H9 (cell line): ENCODE data around the gene MUC22. TPM values are rescaled to one million over a fixed set of nuclear protein-coding genes. Genes with fewer than 3 reads are reported as not detected.

ENCODE experiments used
- DNase-seq: peaks from one replicate; pipeline ENCODE4 v3.0.0-alpha.2; 2017
- H2AFZ ChIP-seq: one replicate; pipeline ENCODE4 v1.6.1; 2013; ENCODE audit warnings: mild to moderate bottlenecking, low read length, control low read depth, moderate library complexity
- H2AK5ac ChIP-seq: 2 replicates; pipeline ENCODE4 v1.6.1; 2013; ENCODE audit warnings: low read length, control low read depth, mixed read lengths; ENCODE audit not compliant: insufficient read length
- H2BK120ac ChIP-seq: one replicate; pipeline ENCODE4 v1.6.1; 2013; ENCODE audit warnings: low read depth, mild to moderate bottlenecking, low read length, control low read depth, inconsistent platforms; ENCODE audit not compliant: poor library complexity, severe bottlenecking
- H2BK12ac ChIP-seq: 2 replicates; pipeline ENCODE4 v1.6.1; 2013; ENCODE audit warnings: low read length, control low read depth, mixed read lengths, low read depth; ENCODE audit not compliant: insufficient read length
- H2BK15ac ChIP-seq: 2 replicates; pipeline ENCODE4 v1.6.1; 2013; ENCODE audit warnings: low read depth, low read length, control low read depth
- H2BK20ac ChIP-seq: one replicate; pipeline ENCODE4 v1.6.1; 2013; ENCODE audit warnings: low read depth, mild to moderate bottlenecking, low read length, control low read depth, inconsistent platforms; ENCODE audit not compliant: poor library complexity, severe bottlenecking
- H2BK5ac ChIP-seq: 2 replicates; pipeline ENCODE4 v1.6.1; 2013; ENCODE audit warnings: low read length, control low read depth, mixed read lengths; ENCODE audit not compliant: insufficient read length
- H3K14ac ChIP-seq: 2 replicates; pipeline ENCODE4 v1.6.1; 2013; ENCODE audit warnings: low read length, control low read depth; ENCODE audit not compliant: insufficient read depth
- H3K18ac ChIP-seq: 2 replicates; pipeline ENCODE4 v1.6.1; 2013; ENCODE audit warnings: low read depth, mild to moderate bottlenecking, mixed read lengths, low read length, control low read depth; ENCODE audit not compliant: insufficient read length
- H3K23ac ChIP-seq: 2 replicates; pipeline ENCODE4 v1.6.1; 2013; ENCODE audit warnings: low read length, control low read depth, mixed read lengths, low read depth; ENCODE audit not compliant: insufficient read length
- H3K23me2 ChIP-seq: 2 replicates; pipeline ENCODE4 v1.6.1; 2013; ENCODE audit warnings: low read depth, mild to moderate bottlenecking, mixed read lengths, low read length, control low read depth; ENCODE audit not compliant: insufficient read length, poor library complexity, severe bottlenecking
- H3K27ac ChIP-seq: 2 replicates; pipeline ENCODE4 v1.5.1; 2013; ENCODE audit warnings: low read length, control low read depth, mixed read lengths, low read depth; ENCODE audit not compliant: insufficient read length
- H3K27me3 ChIP-seq: 2 replicates; pipeline ENCODE4 v1.6.1; 2013; ENCODE audit warnings: low read length, control low read depth, inconsistent platforms; ENCODE audit not compliant: insufficient read depth
- H3K4ac ChIP-seq: 2 replicates; pipeline ENCODE4 v1.6.1; 2013; ENCODE audit warnings: low read depth, mild to moderate bottlenecking, control low read depth, inconsistent platforms, low read length, moderate library complexity
- H3K4me1 ChIP-seq: 2 replicates; pipeline ENCODE4 v1.6.1; 2013; ENCODE audit warnings: low read length, control low read depth, inconsistent platforms; ENCODE audit not compliant: insufficient read depth
- H3K4me2 ChIP-seq: 2 replicates; pipeline ENCODE4 v1.6.1; 2013; ENCODE audit warnings: low read length, control low read depth, mixed read lengths; ENCODE audit not compliant: insufficient read length, insufficient read depth
- H3K56ac ChIP-seq: 2 replicates; pipeline ENCODE4 v1.6.1; 2013; ENCODE audit warnings: low read depth, mild to moderate bottlenecking, mixed read lengths, low read length, control low read depth; ENCODE audit not compliant: insufficient read length
- H3K79me1 ChIP-seq: 2 replicates; pipeline ENCODE4 v1.6.1; 2013; ENCODE audit warnings: low read depth, mild to moderate bottlenecking, moderate library complexity, low read length, control low read depth, inconsistent platforms; ENCODE audit not compliant: insufficient read depth, poor library complexity, severe bottlenecking
- H3K79me2 ChIP-seq: 2 replicates; pipeline ENCODE4 v1.6.1; 2013; ENCODE audit warnings: low read length, control low read depth, inconsistent platforms; ENCODE audit not compliant: insufficient read depth
- H3K9ac ChIP-seq: 2 replicates; pipeline ENCODE4 v1.6.1; 2013; ENCODE audit warnings: low read length, control low read depth, mixed read lengths; ENCODE audit not compliant: insufficient read length; ENCODE audit errors: extremely low read depth
- H3K9me3 ChIP-seq: one replicate; pipeline ENCODE4 v1.6.1; 2013; ENCODE audit warnings: low read depth, low read length, inconsistent platforms; ENCODE audit not compliant: control insufficient read depth
- H3T11ph ChIP-seq: one replicate; pipeline ENCODE4 v1.6.1; 2013; ENCODE audit warnings: mild to moderate bottlenecking, low read length, control low read depth, inconsistent platforms
- H4K20me1 ChIP-seq: one replicate; pipeline ENCODE4 v1.6.1; 2013; ENCODE audit not compliant: control insufficient read depth, insufficient read length, insufficient read depth
- H4K5ac ChIP-seq: 2 replicates; pipeline ENCODE4 v1.6.1; 2013; ENCODE audit warnings: low read depth, mild to moderate bottlenecking, mixed read lengths, low read length, control low read depth; ENCODE audit not compliant: insufficient read length
- H4K8ac ChIP-seq: replicated peaks from 2 replicates; pipeline ENCODE4 v1.6.1; 2013; ENCODE audit warnings: low read length, control low read depth, mixed read lengths, low read depth; ENCODE audit not compliant: insufficient read length
- H4K91ac ChIP-seq: 2 replicates; pipeline ENCODE4 v1.6.1; 2013; ENCODE audit warnings: low read depth, mild to moderate bottlenecking, moderate library complexity, mixed read lengths, low read length, control low read depth; ENCODE audit not compliant: insufficient read length
- H3K27ac Mint-ChIP-seq, 3 experiments: 2 replicates in 2 of 3; 3 replicates in 1 of 3; pipeline ENCODE4 v1.8.0; 2020 to 2021; ENCODE audit warnings: mixed read lengths in 3 of 3, mild to moderate bottlenecking in 1 of 3, moderate library complexity in 1 of 3
- H3K27me3 Mint-ChIP-seq: 2 replicates; pipeline ENCODE4 v1.8.0; 2021; ENCODE audit warnings: low read depth, mild to moderate bottlenecking, moderate library complexity, mixed read lengths
- H3K36me3 Mint-ChIP-seq, 3 experiments: 2 replicates in 2 of 3; 3 replicates in 1 of 3; pipeline ENCODE4 v1.8.0; 2020 to 2021; ENCODE audit warnings: low read depth in 3 of 3, mixed read lengths in 3 of 3; ENCODE audit not compliant: insufficient read depth in 1 of 3
- H3K4me1 Mint-ChIP-seq, 2 experiments: 2 replicates each; pipeline ENCODE4 v1.8.0; 2020; ENCODE audit warnings: mixed read lengths in 2 of 2
- H3K4me3 Mint-ChIP-seq, 2 experiments: 2 replicates in 1 of 2; 3 replicates in 1 of 2; pipeline ENCODE4 v1.8.0; 2020 to 2021; ENCODE audit warnings: mild to moderate bottlenecking in 2 of 2, mixed read lengths in 2 of 2, moderate library complexity in 1 of 2
- H3K9me3 Mint-ChIP-seq, 2 experiments: 2 replicates in 1 of 2; 3 replicates in 1 of 2; pipeline ENCODE4 v1.8.0; 2020; ENCODE audit warnings: mild to moderate bottlenecking in 2 of 2, mixed read lengths in 2 of 2, moderate library complexity in 1 of 2
- whole genome bisulfite sequencing: extraction: QIAGEN DNeasy Blood & Tissue Kit; methylation state at CpG from one replicate; pipeline ENCODE4 v1.1.7; 2013; ENCODE audit warnings: missing lambda C conversion rate, low lambda C conversion rate, mixed read lengths; ENCODE audit not compliant: insufficient read length; ENCODE audit errors: extremely low coverage; 5-methylcytosine and 5-hydroxymethylcytosine counted together
- total RNA-seq: library from RNA; stranded (reverse); gene quantifications from 2 replicates; pipeline ENCODE4 v1.2.1, GENCODE V29; 2021
- TF ChIP-seq, protein P1 (sequence below): fragments of 200-600 bp; sonication (generic); conservative IDR thresholded peaks from 3 replicates; pipeline ENCODE4 v1.8.0; 2021; ENCODE audit warnings: antibody characterized with exemption, mild to moderate bottlenecking

MUC22 gene
- total RNA-seq, 1 experiment from 2014 or later = not detected

DNA sequence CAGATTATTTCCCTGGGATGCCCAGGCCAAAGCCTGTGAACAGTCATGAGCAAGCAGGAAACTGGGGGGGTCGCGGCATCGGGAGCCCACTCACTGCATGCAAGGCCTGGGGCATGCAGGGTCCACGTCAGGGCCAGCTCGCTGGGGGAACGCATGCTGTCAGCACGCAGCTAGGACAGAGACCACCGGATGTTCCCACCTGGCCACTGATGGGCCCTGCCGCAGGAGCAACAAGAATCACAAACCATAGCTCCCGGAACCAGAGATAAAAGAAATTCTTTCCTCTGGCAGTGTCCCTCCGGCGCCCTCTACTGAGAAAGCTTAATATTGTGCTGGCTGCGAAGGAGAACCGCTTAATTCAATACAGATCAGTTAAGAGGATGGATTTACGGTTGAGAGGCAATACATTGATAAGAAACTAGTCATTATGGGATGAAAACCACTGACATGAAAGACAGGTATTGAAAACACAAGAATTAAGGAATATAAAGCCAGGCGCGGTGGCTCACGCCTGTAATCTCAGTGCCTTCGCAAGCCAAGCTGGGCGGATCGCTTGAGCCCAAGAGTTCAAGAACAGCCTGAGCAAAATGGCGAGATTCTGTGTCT, 69.5 kb downstream of the MUC22 start:
- Histone ChIP-seq H2BK120ac (no peak overlapping the region), H2AFZ (no peak overlapping the region), H3K79me2 (no peaks in the 10 kb centered on the region), H3K9me3 (no peaks in the 10 kb centered on the region), H3K27ac (no peak overlapping the region), H3K27me3 (no peaks in the 10 kb centered on the region), H3K4me1 (peaks cover 4% of the 10 kb centered on the region; the same call in 1 of the 2 replicates), H2BK15ac (no peak overlapping the region), H2BK5ac (no peak overlapping the region), H3K14ac (peak overlapping the region; percentile 52), H4K8ac (peak overlapping the region; percentile 63), H2BK20ac (no peak overlapping the region), H2AK5ac (no peak overlapping the region), H4K20me1 (no peaks in the 10 kb centered on the region), H4K91ac (no peak overlapping the region), H2BK12ac (no peak overlapping the region), H3K23me2 (no peaks in the 10 kb centered on the region), H3K4ac (no peak overlapping the region), H3K56ac (no peak overlapping the region), H3K23ac (no peak overlapping the region), H3K79me1 (no peaks in the 10 kb centered on the region), H3K4me2 (no peak overlapping the region), H3K9ac (no peak overlapping the region), H3K18ac (peak overlapping the region; percentile 82), H3T11ph (no peak overlapping the region), H4K5ac (no peak overlapping the region)
- Mint-ChIP-seq H3K9me3 (no peaks in the 10 kb centered on the region), H3K4me1 (peaks cover 22 to 24% of the 10 kb centered on the region in 2 experiments), H3K27ac (peak overlapping the region in 1 of 3 experiments; percentile 79; a peak in 1 of 7 replicates), H3K27me3 (no peaks in the 10 kb centered on the region), H3K36me3 (no peaks in the 10 kb centered on the region), H3K4me3 (no peak overlapping the region)
- no CpG with 5 or more reads among the region's 22 CpGs for WGBS
- TF ChIP-seq, protein P1, sequence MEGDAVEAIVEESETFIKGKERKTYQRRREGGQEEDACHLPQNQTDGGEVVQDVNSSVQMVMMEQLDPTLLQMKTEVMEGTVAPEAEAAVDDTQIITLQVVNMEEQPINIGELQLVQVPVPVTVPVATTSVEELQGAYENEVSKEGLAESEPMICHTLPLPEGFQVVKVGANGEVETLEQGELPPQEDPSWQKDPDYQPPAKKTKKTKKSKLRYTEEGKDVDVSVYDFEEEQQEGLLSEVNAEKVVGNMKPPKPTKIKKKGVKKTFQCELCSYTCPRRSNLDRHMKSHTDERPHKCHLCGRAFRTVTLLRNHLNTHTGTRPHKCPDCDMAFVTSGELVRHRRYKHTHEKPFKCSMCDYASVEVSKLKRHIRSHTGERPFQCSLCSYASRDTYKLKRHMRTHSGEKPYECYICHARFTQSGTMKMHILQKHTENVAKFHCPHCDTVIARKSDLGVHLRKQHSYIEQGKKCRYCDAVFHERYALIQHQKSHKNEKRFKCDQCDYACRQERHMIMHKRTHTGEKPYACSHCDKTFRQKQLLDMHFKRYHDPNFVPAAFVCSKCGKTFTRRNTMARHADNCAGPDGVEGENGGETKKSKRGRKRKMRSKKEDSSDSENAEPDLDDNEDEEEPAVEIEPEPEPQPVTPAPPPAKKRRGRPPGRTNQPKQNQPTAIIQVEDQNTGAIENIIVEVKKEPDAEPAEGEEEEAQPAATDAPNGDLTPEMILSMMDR = peak; percentile 92
- peak; percentile 82 for DNase-seq
